GM21360 (cell line): ENCODE data around the gene KCNH1.
"Not testable (repeated sequence)": the region's sequence is repeated elsewhere in the genome, so short reads cannot be mapped to it uniquely, and the experiment has no call there.

Experiments used
- ATAC-seq: cut with Tn5 transposase; IDR thresholded peaks from one replicate; pipeline ENCODE4 v1.9.1; 2021; ENCODE audit warnings: mild to moderate bottlenecking, moderate library complexity; ENCODE audit not compliant: unreplicated experiment

Gene KCNH1

DNA sequence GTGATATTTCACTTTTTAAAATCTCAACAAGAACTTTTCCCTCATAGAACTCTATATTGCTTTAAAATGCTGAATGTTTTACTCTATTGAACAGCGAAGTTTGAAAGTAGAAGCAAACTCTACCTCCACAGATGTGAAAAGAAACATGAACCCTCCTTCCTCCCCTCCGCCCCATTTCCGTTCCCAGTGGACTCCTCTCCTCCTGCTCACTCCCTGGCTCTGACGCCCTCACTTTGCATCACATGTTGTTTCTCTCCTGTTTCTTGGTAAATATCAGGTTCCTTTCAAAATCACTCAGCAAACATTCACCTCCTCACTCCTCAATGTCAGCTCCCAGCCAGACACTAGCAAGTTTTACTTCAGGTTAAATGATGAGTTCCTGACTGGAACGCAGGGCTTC lies 34.6 kb downstream of the KCNH1 start:
- no peak for ATAC-seq

DNA sequence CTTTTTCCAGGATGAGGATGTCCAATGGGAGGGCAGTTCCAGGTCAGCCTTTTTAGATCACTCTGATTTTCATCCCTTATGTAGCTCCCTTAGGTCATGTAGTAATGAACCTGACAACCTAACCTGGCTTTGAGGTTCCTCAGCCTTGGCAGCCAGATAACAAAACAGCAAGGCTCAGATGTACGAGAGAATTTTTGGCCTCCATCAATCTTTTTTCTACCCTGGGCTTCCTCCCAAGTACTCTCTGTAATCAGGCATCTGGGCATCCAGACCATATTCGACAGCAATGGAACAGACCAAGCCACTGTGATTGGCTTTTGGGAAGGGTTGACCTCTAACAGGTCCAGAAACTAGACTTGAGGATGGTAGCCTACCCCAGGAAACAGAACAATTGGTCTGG lies 38.6 kb downstream of the KCNH1 start:
- ATAC-seq: no peak

DNA sequence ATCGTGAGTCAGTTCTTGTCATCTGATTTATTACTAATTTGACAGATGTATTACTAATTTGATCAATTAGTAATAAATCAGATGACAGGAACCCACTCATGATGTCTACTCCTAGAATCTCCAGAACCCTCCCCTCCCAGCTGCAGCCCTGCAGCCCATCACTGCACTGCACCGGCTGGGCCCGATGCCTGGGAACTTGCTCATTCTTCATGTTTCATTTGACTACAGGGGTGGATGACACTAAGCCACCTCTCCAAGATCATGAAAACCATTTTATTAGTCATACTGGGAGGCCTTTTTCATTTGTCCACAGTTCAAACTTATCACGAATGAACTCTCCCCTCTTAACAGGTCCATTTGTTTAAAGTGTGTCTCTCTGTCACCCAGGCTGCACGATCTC lies 41.0 kb downstream of the KCNH1 start:
- ATAC-seq: no peak

DNA sequence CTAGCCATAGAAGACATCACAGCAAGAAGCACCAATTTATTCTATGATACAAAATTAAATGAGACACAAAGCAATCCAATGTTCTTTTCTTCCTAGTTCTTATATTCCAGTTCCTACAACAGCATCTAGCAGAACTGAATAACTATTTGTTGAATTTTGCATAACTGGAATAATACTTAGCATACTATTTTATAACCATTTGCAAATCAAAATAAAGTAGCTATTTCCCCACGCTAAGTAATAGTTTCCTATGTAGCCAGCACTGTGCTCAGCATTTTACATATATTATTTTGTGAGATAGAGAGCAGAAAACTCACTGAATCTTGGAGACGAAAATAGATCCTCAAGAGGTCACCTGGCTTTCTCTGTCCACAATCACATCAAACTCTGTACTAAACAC lies 42.1 kb downstream of the KCNH1 start:
- ATAC-seq: no peak

DNA sequence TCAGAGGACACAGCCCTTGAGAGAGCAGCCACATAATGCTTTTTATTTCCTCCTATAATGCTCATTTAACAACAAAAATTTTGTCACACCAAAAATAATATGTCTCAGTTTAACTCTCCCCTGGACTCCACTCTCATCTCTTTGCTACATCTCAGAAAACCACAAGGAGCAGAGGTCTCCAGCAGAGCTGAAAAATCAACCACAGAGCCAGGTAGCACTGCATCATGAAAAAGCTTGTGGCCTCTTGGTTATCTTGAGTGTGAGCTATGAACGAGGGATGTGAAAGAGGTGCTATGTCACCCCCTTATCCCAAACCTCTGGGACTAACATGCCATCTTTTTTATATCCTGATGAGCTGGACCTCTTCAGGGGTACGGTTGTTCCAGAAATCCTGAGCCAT lies 44.4 kb downstream of the KCNH1 start:
- no peak for ATAC-seq

DNA sequence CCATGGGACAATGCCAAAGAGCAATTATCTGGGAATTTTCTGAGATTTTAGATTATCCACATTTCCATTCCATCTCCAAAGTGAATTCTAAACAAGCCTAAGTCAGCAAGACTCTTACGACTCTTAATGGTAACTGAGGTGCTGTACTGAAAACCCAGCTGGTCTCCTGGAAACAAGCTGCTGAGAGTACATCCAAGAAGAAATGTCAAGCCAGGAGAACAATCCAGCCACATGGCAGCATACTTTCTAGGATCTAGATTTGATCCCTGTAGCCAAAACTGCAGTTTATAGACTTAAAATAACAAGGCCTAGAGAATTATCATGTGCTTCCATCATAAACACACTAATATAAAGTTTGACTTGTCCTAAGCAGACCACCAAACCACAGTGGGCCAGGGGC lies 45.8 kb downstream of the KCNH1 start:
- ATAC-seq: no peak

DNA sequence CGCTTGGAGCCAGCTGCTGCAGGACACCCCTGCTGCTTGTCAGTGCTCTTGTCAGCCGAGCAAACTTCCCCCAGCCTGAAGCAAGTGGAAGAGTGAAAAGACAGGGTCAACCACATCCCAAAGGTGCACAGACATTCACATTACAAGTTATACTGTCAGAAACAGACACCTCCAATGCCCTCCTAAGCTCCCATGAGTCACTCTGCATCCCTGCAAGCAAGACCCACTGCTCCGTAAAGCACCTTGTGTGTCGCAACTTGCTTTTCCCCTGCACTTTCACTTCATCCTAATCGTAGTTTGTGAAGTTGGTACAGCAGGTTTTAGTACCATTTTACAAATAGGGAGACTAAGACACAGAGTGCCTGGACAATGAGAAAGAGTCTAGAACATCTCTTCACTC lies 51.1 kb downstream of the KCNH1 start:
- no peak for ATAC-seq

DNA sequence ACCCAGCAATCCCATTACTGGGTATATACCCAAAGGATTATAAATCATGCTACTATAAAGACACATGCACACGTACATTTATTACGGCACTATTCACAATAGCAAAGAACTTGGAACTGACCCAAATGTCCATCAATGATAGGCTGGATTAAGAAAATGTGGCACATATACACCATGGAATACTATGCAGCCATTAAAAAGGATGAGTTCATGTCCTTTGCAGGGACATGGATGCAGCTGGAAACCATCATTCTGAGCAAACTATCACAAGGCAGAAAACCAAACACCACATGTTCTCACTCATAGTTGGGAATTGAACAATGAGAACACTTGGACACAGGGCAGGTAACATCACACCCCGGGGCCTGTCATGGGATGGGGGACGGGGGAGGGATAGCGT lies 52.5 kb downstream of the KCNH1 start:
- not testable (repeated sequence) for ATAC-seq

DNA sequence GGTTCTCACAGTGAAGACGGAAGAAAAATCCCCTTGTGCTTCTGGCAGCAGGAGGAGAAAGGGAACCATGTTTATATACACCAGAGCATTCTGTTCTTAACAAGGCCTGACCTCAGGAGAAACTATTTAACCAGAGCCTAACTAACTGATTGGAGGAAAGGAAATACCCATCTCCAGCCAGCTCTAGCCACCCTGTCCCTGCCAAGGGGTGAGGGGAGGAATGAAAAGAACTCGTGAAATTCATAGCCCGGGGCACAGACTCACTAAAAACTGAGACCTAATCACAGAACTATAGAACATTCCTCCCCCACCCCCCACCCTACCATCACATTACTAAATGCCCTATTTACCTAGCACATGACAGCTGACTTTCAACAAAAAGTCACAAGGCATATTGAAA lies 65.0 kb downstream of the KCNH1 start:
- no peak for ATAC-seq

DNA sequence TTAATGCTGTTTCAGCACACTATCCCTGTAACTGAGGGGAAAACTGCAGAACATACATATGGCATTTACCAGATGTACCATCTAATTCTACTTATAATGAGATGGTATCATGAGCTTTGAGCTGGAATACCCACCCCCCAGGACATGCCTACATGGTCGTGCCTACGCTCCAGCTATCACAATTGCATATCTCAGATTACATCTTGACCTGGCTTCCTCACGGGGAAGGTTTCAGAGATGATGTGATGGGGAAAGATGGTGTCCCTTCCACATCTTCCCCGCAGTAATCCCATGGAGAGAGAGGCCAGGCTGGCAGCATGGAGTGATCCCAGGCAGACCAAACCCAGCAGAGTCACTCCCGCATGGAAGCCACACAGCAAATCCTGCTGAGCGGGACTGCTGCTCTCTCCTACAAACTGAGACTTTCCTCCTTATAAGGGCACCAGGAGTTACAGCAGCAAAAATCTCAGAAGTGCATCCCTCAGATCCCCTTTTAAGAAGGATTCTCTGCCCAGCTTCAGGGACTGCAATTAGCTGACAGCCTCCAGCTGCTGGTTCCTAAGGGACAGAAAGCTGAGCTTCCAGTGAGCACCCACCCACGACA lies 67.1 kb downstream of the KCNH1 start:
- ATAC-seq: no peak

DNA sequence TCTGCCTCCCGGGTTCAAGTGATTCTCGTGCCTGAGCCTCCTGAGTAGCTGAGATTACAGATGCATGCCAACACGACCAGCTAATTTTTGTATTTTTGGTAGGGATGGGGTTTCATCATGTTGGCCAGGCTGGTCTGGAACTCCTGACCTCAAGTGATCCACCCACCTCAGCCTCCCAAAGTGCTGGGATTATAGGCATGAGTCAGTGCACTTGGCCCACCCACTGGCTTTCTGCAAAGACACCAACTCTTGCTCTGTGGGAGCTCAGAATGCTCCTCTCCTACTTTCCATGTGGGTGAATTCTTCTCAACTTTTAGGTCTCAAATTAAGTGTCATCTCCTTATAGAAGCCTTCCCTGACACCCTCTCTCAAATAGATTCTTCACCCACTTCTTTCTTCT lies 92.1 kb downstream of the KCNH1 start:
- not testable (repeated sequence) for ATAC-seq

DNA sequence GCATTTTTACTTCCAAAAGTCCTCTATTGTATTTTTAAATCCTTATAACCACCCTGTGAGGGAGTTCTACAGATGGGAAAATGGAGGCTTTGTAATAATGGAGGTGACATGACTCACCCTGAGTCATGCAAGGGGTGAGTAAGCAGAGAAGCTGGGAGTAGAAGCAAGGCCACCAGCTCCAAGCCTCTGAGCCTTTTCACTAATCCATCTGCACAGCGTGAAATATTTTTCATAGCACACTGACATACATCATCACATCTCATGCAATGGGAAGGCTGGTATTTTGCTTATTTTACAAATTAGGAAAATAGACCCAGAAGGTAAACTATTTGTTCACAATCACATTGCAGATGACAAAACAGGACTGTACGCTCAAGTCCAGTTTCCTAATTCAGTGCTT lies 96.9 kb downstream of the KCNH1 start:
- no peak for ATAC-seq

DNA sequence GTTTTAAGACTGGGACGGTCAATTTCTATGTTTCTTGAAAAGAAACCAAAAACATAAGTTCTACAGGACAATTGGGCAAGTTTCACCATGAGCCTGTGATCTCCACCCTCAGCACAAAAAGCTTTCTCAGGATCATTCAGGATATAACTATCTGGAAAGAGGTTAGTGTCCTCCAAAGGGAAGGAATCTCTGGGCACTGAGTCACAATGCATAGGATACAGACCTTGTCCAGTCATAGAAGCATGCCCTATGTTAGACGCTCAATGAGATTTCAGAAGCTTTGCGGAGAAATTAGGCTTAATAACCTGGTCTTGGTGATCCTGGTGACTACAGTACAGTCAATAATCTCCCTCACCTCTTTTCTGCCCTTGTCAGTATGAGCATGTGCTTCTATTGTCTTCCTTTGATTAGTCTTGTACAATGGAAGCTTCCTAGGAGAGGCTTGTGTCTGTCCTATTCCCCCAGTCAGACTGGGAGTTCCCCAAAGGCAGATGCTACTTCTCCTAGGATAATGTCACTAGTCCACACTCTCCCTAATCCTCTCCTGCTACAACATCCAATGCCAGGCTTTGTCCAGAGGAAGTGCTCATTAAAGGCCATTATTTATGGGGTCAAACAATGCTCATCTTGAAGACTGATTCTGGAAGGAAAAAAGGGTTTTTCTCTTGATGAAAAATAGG lies 97.4 kb downstream of the KCNH1 start:
- ATAC-seq: no peak

DNA sequence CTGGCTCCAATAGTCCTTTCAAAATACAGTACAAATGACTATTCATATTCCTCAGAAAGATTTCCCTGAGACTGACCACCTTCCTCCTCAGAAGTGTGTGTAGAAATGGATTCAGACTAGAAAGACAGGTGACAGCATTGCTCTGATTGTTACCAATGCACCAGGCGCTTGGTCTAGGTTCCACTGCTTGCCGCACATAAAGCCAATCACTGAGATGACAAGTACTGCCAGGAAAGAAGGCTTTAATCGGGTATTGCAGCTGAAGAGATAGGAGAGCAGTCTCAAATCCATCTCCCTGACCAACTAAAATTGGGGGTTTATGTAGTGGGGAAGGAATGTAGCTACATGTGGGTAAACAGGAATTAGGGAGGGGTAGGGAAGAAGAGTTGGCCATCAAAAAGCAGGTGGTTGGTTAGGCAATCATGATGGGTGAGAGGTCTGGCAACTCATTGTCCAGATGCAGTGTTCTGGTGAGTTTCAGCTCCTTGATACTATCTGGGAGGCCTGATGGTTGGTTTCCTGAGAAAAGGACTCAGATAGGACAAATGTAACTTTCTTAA lies 98.0 kb downstream of the KCNH1 start:
- no peak for ATAC-seq

DNA sequence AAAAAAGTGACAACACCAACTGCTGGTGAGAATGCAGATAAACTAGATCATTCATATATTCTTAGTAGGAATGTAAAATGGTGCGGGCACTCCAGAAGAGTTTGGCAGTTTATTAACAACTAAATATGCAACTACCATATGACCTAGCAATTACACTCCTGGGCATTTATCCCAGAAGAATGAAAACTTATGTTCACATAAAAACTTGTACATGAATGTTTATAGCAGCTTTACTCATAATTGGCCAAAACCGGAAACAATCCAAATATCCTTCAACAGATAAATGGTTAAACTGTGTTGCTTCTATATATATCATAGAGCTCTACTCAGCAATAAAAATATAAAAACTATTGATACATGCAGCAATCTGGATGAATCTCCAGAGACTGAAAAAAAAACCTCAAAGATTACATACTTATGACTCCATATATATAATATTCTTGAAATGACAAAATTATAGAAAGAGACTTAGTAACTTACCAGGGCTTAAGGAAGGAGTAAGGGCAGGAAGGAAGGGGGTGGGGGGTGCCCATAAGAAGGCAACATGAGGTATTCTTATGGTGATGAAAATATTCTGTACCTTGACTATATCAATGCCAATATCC lies 99.9 kb downstream of the KCNH1 start:
- ATAC-seq: no peak

DNA sequence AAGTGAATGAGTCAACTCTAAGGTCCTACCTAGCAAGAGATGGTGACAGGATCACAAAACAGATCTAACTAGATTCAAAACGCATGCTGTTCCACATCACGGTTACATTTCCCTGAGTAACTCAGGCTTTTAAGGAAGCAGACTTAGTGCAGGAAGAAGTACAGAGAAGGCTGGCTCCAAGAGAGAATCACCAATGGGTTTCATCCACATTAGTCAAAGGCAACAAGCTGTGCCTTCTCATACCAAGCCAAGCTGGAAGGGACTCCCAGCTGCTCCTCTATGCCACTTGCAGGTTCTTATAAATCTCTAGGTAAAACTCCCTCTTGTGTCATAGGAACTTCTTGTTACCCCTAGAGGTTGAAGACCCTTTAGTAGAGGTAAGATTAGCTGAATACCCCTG lies 109.0 kb downstream of the KCNH1 start:
- no peak for ATAC-seq

DNA sequence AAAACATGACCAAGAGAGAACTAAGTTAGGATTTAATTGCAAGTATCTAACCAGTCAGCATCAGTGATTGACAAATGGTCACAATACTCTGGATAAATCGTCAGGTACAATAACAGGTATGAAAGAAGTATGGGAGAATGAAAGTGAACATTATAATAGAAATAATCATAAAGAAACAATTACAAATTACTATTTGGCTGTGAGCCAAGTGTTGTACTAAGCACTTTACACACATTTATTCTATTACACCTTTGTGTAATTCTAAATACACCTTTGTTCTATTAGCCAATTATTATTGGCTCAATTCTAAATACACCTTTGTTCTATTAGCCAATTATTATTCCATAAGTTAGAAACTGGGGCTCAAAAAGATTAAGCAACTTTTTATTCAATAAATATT lies 114.7 kb downstream of the KCNH1 start:
- no peak for ATAC-seq

DNA sequence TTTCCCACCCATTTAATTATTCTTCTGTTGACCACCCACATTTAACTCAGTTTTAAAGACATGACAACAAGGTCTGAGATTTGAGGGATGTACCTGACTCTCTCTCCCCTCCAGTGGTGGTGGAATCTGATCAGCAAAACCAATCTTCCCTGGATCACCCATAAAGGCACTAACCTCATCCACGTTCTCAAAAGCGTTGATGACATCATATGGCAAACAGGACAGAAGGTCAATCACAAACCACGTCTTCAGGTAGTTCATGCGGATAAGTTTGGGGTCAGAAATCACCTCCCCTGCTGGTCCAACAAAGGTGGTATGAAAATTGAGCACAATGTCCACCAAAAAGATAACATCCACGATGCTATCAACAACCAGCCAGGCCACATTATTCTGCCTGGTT lies 115.3 kb downstream of the KCNH1 start:
- ATAC-seq: no peak

DNA sequence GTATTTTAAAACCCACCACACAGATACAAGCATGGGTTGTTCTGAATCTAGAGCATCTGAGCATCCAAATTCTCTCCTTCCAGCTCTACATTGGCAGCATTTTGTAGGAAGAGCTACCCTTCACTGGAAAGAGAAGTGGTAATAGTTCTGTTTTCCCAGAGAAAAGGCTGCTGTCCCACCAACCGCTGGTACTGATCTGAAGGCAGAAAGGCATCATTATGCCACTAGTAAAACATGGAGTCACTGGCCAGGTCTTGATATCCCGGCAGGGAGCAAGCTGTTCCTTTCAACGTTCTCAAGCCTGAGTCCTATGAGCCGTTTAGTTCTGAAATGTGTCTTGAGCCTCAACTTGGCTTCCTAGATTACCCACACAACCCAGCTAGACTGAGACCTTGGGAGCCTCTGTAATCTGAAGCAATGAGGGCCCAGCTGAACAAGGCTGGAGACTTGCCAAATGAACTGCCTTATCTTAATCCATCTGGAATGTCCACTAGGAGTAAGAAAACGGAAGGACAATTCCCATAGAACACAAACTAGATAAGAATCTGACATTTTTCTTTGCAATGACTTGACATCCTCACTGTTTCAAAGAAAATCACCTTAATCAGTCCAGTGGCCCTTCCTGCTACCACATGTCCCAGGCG lies 116.8 kb downstream of the KCNH1 start:
- no peak for ATAC-seq

DNA sequence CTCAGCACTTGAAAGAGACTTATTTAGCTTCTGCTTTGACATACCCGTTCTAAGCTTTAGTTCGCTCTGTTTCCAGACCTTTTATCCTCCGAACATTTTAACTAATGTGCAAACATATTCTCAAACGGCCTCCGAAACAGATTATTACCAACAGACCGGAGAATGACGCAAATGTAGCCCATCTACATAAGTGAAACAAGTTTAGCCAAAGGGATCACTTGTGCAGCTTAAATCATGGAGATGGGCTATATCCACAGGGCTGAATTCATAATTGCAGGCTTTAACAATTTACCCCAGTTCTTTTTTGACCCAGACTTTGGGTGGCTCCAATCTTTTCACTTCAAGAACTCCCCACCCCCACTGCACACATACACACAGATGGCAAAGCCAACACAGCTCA lies 119.7 kb downstream of the KCNH1 start:
- ATAC-seq: no peak

DNA sequence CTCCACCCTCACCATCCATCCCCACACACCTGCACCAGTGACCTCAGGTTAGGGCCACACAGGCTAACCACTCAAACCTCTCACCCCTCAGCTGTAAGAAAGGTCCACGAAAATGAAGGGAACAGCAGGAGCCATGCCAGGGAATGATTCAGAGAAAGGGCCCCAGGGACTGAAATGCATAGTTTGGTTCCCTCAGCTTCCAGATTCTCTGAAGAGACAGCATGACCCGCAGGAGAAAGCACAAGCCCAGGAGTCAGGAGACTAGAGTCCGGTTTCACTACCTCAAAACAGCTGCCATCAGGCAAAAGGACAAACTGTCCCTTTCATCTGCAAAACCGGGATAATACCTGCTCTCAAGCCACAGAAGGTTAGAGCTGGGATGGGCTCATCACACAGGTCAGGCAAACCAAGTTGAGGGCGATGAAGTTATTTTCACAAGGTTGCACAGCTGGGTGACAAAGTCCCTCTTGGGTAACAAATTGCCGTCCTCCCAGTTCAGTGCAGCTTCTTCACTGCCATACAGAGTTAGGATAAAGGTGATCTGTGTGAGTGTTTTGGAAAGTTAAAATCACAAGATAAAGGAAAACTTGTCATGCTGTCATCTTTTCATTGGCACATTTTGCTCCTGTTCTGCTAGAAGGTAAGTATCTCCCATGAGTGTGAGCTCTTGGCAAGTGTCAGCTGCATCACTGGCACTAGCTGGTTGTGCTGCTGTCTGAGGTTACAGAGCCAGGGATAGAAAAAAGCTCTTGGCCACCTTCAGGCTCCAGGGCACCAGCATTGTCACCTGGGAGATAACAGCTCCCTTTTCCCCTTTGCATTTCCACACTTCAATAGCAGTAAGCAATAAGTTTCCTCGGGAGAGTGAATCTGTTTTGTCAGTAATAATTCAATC lies 120.4 kb downstream of the KCNH1 start:
- no peak for ATAC-seq
